Jurkat, Clone E6-1 (cell line): ENCODE measurements around the gene ATXN1.
A peak's percentile ranks its signal among the peaks of the same experiment; 100 is the strongest.

ENCODE experiments used
- DNase-seq: peaks from one replicate; pipeline ENCODE4 v3.0.0-alpha.2; 2011; ENCODE audit warnings: low read depth, low spot score
- H3K4me3 ChIP-seq: 2 replicates; pipeline ENCODE4 v1.5.1; 2011; ENCODE audit warnings: mild to moderate bottlenecking, low read length, control low read depth, moderate library complexity

Gene ATXN1

DNA sequence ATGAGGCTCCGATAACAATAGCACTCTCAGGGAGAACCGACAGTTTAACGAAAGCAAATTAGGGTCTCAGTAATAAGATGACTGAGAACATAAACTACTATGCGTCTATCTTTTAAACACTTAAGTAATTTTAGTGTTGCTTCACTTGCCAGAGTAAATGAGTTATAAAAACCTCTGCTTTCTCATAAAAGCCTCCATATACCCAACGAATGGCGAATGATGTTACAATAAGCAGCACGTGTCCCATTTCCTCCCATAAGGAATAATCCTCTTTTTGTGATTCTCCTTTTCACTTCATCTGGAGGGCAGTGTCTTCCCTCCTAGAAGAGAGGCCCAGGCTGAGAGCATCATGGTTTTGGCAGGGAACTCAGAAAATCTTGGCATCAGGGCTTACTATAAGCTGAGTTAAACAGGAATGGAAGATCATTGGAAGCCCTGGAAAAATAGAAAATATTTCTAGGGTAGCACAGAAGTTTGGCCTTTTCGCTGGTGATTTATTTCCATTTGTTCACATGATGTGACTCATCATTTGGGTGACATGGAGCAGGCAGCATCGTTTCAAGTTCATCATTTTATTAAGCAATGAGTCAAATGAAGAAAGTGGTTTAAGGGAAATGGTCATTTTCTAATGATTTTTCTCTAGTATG, 255.4 kb downstream of the ATXN1 start:
- DNase-seq: no peak
- H3K4me3 ChIP-seq: no peak overlapping the region

DNA sequence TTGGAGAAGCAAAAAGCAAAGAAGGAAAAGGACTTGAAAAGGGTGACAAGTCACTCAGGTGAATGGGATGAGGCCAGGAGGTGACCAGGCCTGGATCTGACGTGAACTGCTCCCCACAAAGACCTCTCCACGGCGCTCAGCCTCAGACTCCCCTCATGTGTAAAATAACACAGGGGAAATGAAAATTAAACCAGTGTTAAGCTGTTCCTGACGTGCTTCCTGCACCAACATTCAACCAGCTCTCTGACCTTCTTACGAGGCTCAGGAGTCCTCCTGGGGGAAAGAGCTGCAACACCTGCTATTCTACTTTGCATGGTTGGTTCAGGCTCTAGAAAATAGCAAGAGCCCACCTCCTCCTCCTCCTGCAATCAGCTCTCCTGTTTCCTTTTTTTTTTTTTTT, 256.7 kb downstream of the ATXN1 start:
- no peak for DNase-seq
- no peak overlapping the region for H3K4me3 ChIP-seq

DNA sequence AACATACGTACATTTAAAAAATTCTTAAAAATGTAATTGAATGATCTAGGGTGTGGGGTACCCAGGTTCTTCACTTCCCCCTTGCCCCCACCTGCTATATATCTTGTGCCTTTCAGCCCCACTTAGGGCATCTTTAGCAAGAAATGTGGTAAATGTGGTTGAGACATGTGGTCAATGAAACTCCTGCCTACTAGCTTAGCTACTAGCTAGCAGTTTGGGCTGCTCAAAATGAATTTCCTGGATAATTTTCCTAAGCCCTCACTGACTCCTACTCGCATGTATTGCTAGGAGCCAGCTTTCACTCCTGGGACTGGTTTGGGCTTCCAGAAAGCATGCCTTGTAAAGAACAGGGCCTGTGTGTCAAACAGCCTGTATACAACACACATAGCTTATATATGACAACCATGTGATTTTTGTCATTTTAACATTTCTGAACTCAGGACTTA, 257.3 kb downstream of the ATXN1 start:
- no peak overlapping the region for H3K4me3 ChIP-seq
- peak; percentile 86 for DNase-seq

DNA sequence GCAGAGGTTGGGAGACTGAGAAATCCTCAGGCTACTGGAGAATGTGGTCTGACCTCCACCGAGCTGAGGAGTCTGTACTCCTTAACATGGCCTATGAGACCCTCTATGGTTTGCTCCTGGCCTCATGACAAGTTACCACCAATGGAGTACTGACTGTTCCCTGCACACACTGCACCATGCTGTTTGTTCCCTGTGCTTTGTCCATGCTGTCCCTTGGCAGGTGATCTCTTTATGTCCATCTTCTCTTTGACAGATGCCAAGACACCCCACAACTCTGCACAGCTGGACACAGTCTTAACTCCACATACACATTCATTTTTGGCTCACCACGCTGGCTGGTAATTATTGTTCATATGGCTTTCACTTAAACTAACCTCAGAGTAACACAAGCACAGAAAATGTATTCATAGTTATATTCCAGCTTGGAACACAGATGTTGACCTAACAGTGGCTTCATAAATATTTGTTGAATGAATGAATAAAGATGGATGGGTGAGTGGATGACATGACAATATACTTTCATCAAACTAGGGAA, 258.0 kb downstream of the ATXN1 start:
- H3K4me3 ChIP-seq: no peak overlapping the region
- DNase-seq: no peak

DNA sequence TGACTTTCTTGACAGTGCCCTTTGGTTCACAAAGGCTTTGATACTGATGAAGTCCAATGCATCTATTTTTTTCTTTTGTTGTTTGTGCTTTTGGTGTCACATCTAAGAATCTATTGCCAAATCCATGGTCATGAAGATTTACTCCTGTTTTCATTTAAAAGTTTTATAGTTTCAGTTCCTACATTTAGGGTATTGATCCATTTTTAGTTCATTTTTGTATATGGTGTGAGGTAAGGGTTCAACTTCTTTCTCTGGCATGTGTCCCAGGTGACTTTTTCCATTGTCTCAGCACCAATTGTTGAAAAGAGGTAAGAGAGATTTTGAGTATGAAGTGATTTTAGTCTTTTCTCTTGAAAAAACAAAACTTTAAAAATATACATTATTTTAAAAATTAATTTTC, 262.3 kb downstream of the ATXN1 start:
- no peak for DNase-seq
- no peak overlapping the region for H3K4me3 ChIP-seq

DNA sequence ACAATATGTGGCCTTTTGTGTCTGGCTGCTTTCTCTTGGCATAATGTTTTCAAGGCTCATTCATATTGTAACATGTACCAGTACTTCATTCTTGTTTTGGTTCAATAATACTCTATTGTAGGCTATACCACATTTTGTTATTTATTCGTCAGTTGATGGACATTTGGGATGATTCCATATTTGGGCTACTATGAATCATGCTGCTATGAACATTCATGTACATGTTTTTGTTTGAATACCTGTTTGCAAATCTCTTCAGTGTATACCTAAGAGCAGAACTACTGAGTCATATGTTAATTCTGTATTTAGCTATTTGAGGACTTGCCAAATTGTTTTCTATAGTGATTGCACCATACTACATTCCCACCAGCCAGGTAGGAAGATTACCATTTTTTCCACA, 263.0 kb downstream of the ATXN1 start:
- H3K4me3 ChIP-seq: no peak overlapping the region
- no peak for DNase-seq

DNA sequence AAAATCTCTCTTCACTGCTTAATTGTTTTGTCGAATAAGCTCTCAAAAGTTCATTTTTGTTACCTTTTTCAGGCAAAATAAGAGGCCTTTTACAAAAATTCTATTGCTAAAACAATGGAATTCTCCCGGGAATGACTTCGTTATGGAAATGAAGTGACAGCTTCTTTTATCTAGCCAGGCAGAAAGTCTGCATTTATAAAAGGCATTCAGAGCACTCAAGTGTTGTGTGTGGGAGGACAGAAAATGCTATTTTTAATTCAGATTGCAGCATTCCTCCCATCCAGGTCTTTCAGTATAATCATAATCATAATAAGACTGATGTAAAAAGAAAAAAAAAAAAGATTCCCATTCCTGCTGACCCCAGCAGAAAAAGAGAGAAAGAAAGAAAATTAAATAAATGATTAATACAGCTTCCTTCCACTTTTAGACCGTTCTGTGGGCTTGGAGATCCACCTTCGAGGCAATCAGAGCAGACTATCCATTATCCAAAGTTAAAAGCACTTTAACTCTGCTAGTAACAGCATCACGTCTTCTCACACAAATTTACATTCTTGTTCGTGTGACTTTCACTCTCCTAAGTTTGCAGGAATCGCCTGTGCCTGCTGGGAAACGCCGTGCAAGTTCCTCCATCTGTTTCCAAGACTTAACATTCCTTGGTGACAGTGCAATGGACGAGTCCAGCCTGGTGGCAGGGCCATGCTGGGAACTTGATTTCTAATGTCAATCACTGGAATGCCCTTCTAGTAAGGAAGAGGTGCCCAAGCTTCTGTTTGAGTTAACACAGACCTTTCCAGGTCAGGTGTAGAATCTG, 264.1 kb downstream of the ATXN1 start:
- DNase-seq: no peak
- H3K4me3 ChIP-seq: no peak overlapping the region

DNA sequence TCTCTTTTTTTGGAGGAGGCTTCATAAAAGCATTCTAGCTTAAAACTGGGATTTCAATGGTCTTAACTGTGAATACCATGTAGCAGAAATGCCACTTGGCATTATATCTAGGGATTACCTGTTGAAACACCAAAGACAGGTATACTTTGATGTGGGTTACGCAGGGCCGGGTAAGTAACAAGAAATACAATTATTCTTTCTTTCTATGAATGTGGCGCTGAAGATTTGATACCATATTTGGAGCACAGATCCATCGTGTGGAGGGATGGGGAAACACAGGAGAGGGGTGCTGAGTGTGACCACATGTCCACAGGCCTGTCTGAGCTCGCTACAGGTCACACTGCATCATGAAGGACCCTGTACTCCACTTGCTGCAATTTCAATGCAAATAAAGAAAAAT, 265.1 kb downstream of the ATXN1 start:
- no peak for DNase-seq
- H3K4me3 ChIP-seq: no peak overlapping the region

DNA sequence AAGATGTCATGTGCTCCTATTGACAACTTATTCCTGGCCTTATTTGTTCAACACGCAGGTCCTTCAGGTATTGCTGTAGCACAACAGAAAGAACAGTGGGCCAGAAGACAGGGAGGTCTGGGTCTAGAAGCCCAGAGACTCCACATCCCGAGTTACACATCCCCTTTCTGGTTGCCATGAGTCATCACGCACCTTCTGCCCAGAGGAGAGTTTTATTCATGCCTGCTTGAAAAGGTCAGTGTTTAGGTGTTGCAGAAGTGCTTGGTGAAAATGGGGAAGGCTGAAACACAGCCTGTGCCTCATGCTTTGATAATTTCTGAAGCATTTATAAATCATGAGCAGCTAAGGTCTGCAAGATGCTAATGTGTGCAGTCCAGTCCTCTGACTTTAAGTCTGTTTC, 266.5 kb downstream of the ATXN1 start:
- H3K4me3 ChIP-seq: no peak overlapping the region
- no peak for DNase-seq

DNA sequence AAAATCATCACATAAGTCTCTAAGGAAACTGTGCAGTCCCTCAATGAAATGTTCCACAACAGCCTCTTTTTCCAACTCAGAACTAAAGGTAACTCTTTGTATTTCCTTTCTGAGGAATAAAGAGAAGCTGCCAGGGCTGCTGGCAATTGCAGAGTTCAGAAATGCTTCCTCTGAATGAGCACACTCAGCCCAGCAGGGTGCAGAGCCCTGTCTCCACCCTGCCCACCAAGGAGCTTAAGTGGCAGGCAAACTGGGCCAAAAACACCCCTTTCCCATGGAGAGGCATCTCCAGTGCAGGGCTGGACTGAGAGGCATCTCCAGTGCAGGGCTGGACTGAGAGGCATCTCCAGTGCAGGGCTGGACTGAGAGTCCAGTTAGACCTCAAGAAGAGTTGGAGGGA, 267.5 kb downstream of the ATXN1 start:
- no peak for DNase-seq
- H3K4me3 ChIP-seq: no peak overlapping the region

DNA sequence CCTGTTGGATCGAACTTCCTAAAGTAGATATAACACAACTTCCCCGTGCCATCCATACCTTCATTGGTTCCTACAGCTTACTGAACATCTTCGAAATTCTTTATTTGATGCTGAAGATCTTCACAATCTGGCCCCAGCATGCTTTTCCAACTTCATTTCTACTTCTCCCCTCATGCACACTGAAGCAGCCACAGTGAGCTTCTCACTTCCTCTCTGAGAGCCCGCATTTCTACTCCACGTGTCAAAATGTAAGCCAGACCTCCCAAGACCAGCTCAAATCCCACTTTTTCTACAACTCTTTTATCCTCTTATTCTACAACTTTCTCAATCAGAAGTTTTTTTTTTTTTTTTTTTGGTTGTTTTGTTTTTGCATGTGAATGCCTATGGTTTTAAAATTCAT, 268.1 kb downstream of the ATXN1 start:
- H3K4me3 ChIP-seq: no peak overlapping the region
- no peak for DNase-seq

DNA sequence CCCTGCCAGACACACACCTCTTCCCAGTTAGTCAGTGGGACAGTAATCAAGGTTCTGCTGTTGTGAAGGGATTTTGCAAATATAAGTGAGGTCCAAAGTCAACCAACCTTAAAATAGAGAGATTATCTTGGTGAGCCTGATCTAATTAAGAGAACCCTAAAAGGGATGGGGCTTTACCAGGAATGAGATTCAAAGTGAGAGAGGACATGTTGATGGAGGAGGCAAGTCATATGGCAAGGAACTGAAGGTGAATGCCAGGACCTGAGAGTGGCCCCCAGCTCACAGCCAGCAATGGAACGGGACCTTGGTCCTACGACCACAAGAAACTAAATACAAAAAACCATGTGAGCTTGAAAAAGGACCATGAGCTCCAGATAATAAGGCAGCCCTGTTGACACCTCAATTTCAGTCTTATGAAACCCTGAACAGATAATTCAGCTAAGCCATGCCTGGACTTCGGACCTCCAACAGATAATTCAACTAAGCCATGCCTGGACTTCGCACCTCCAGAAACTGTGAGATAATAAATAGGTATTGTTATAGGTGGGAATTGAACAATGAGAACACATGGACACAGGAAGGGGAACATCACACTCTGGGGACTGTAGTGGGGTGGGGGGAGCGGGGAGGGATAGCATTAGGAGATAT, 269.5 kb downstream of the ATXN1 start:
- no peak overlapping the region for H3K4me3 ChIP-seq
- no peak for DNase-seq

DNA sequence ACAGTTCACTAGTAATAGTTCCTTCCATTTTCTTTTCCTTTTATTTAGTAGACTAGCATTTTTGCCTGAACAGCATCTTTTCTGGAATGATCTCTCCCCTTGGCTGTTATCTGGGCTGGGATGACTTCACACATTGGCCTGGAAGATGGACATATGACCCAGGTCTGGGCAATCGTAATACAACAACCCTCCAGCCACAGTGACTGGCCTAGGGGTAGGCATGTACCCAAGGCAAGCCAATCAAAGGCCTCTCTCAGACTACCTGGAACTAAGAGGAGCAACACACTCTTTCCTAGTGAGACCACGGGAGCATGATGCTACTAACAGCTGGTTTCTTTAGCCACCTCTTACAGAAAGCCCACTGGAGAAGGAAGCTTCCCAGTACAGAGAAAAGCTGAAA, 270.6 kb downstream of the ATXN1 start:
- no peak for DNase-seq
- no peak overlapping the region for H3K4me3 ChIP-seq

DNA sequence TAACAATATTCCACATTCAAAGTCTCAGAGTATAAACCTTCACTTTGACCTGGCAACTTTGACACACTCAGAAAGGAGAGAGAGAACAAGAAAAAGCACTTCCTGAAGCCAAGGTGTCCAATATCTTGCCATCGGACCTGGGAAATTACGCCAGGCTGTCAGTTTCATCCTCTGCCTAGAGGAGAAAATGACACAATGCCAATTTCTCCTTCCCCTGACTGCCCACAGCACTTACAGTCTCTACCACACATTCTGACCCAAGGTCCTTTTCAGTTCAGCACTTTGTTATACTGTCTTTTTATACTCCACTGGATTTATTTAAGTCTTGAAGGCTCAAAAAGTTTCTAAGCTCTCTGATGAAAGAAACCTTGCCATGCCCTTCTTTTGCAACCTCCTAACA, 272.4 kb downstream of the ATXN1 start:
- no peak for DNase-seq

DNA sequence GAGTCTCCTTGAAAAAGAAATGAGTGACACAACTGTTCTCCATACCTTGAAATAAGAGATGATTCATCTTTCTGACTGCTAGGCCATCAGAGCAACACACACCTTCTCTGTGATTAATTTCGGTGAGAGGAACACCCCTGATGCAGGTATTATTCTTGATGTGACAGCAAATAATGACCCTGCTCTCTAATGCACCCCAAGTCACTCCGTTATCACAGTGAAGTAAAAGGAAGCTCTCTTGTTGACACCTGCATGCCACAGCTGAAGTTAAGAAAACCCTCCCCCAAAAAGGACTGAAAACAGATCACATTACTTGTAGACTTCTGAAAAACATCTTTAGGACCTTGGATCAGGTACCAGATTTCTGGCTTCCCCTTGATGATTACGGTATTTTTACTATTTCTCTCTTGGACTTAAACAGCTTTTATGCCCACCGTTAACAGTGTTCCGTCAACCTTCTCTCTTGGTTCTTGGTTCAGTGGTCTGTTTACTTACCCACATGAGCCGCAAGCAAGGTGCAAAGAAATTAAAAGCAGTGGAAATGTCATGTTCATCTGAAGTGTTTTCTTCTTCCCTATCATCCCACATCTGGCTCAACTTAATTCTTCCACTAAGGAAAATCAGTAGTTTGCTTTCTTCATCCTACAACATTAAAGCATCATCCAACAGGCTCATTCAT, 273.1 kb downstream of the ATXN1 start:
- no peak overlapping the region for H3K4me3 ChIP-seq
- no peak for DNase-seq

More for the DNA sequence above, 272.4 kb downstream of the ATXN1 start:
- no peak overlapping the region for H3K4me3 ChIP-seq

DNA sequence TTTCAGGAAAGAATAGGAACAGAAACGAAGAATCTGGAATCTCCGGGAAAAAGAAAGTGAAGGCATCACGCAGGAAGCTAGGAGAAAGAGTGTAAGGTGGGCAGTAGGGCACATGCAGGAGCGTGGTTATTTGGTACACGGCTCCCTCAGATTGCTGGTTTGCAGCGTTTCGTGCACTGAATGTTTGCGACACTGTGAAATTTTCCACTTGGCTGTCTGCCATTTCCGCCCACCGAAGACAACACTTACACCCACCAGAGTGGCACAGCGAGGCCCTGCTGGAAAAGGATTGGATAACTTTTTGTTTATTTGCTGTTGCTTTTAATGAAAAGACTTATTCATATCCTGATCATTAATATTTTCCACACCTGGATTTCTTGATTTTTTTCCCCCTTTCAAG, 274.6 kb downstream of the ATXN1 start:
- H3K4me3 ChIP-seq: no peak overlapping the region
- no peak for DNase-seq

DNA sequence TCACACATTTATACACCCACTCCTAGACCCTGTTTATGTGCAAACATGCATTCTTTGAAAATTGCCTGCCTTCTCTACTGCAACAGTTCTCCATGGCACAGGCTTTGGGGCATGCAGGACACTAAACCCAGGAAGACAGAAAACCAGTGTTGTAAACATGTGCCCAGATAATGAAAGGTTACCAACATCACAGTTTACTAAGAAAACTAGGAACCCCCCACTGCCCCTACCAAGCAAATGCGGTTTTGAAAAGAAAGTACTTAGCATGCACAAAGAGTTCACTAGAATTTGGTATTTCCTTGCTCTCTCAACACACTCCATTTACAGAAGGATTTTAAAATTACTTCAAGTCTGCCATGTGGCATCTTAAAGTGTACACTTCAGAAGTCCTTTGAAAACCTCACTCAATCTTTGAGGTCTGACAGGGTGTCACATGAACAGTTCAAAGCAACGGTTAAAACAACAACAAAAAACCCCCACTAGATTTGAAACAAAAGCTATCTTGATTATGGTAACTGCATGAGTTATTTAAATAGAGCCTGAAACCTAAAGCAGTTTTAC, 277.9 kb downstream of the ATXN1 start:
- no peak overlapping the region for H3K4me3 ChIP-seq
- DNase-seq: peak; percentile 83

DNA sequence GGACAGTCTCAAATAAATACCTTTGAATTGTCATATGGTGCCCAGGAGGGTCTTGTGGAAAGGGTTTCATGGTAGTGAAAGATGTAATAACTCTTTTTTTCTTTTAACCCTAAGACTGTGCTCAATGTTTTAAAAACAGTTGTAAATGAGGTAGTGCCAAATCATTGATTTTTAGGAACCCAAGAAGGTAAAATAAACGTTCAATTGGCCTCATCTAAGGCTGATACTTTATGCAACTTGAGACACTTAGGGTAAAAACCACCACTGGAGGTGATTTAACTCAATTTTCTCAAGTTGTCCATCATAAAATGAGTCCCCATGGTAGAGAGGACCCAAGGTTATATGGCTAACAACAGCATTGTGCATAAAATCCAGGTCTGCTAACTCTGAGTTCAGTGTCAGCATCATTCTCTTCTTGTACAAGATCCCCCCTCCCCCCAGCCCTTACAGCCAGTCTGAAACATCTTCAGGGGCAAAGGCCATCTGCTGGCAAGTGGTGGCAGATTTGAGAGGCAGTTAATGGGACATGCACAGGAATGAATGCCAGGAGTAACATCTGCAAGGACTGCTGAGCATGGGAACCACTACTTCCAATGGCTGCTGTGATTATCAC, 278.5 kb downstream of the ATXN1 start:
- peak; percentile 46 for DNase-seq
- H3K4me3 ChIP-seq: no peak overlapping the region
